ENCODE results near the gene RNF11.

The RNF11 gene

DNA sequence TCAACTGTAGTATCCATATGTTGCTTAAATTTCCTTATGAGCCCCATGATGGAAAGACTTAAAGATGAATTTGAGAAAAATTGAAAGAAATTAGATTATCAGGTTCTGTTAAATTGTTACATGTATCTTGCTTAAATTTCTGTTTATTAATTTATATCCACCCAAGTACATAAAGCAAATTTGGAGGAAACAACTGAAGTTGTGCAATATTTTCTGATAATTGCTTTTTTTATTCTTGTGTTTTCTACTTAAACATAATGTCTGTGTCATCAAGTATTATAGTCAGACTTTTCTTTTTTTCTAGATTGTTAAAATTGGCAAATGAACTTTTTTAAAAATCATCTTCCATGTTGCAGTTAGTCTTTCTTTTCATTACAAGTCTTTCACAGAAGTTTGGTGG lies 36.8 kb downstream of the RNF11 start:
- H3K4me1 ChIP-seq (ENCODE audit: control insufficient read depth, insufficient read depth, low read length) = no peaks in the 10 kb centered on the region
- H3K36me3 ChIP-seq (ENCODE audit: control insufficient read depth, insufficient read depth, low read length) = no peaks in the 10 kb centered on the region
- no peaks in the 10 kb centered on the region for H3K9me3 ChIP-seq (ENCODE audit: control insufficient read depth, low read length)

DNA sequence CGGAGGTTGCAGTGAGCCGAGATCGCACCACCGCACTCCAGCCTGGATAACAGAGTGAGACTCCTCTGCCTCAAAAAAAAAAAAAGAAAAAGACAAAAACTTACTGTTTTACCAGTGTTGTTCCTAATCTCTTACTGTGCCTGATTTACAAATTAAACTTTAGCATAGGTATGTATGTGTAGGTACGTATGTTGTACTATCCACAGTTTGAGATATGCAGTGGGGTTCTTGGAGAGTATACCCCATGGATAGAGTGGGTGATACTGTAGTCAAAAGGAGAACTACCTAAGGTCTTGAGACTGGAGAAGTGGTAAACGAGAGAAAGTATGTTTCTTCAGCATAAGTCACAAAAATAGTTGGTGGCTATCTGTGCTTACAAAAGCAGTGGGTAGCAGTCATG lies 38.6 kb downstream of the RNF11 start:
- H3K27me3 ChIP-seq (ENCODE audit: control insufficient read depth, insufficient read depth, low read length) = no peaks in the 10 kb centered on the region
- H3K4me3 ChIP-seq (ENCODE audit: low read length) = no peak overlapping the region
- no peak overlapping the region for H3K9ac ChIP-seq (ENCODE audit: low read length)
- H3K9me3 ChIP-seq (ENCODE audit: control insufficient read depth, low read length) = no peaks in the 10 kb centered on the region
- no peaks in the 10 kb centered on the region for H3K36me3 ChIP-seq (ENCODE audit: control insufficient read depth, insufficient read depth, low read length)
- no peaks in the 10 kb centered on the region for H3K4me1 ChIP-seq (ENCODE audit: control insufficient read depth, insufficient read depth, low read length)

More for the DNA sequence above, 36.8 kb downstream of the RNF11 start:
- no peaks in the 10 kb centered on the region for H3K27me3 ChIP-seq (ENCODE audit: control insufficient read depth, insufficient read depth, low read length)
- no peak overlapping the region for H3K9ac ChIP-seq (ENCODE audit: low read length)
- H3K4me3 ChIP-seq (ENCODE audit: low read length) = no peak overlapping the region

DNA sequence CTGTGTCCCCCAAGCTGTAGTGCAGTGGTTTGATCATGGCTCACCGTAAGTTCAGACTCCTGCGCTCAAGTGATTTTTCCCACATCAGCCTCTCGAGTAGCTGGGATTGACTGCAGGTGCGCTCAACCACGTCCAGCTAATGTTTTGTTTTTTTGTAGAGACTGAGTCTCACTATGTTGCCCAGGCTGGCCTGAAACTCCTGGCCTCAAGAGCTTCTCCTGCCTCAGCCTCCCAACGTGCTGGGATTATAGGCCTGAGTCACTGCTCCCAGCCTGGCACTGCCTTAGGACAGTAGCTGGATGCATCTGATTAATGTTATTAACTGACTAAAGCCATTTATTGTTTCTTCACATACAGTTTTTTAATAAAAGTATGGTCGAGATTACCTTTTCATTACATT lies 40.2 kb downstream of the RNF11 start:
- Histone ChIP-seq H3K4me1 (ENCODE audit: control insufficient read depth, insufficient read depth, low read length) (no peaks in the 10 kb centered on the region), H3K9me3 (ENCODE audit: control insufficient read depth, low read length) (no peaks in the 10 kb centered on the region), H3K36me3 (ENCODE audit: control insufficient read depth, insufficient read depth, low read length) (no peaks in the 10 kb centered on the region), H3K27me3 (ENCODE audit: control insufficient read depth, insufficient read depth, low read length) (no peaks in the 10 kb centered on the region), H3K4me3 (ENCODE audit: low read length) (no peak overlapping the region), H3K9ac (ENCODE audit: low read length) (no peak overlapping the region)

GRCh38 chr1:51280321-51280978 lies 44.4 kb downstream of the RNF11 start:
- no peaks in the 10 kb centered on the region for H3K36me3 ChIP-seq (ENCODE audit: control insufficient read depth, insufficient read depth, low read length)
- H3K4me1 ChIP-seq (ENCODE audit: control insufficient read depth, insufficient read depth, low read length) = peaks cover 16% of the 10 kb centered on the region
- H3K4me3 ChIP-seq (ENCODE audit: low read length) = no peak overlapping the region
- no peaks in the 10 kb centered on the region for H3K9me3 ChIP-seq (ENCODE audit: control insufficient read depth, low read length)
- H3K27me3 ChIP-seq (ENCODE audit: control insufficient read depth, insufficient read depth, low read length) = no peaks in the 10 kb centered on the region
- no peak overlapping the region for H3K9ac ChIP-seq (ENCODE audit: low read length)

- H3K9me3 ChIP-seq (ENCODE audit: control insufficient read depth, low read length) = no peaks in the 10 kb centered on the region
- H3K36me3 ChIP-seq (ENCODE audit: control insufficient read depth, insufficient read depth, low read length) = peaks cover 3% of the 10 kb centered on the region
- no peaks in the 10 kb centered on the region for H3K27me3 ChIP-seq (ENCODE audit: control insufficient read depth, insufficient read depth, low read length)
- no peak overlapping the region for H3K4me3 ChIP-seq (ENCODE audit: low read length)
- H3K9ac ChIP-seq (ENCODE audit: low read length) = no peak overlapping the region
- H3K4me1 ChIP-seq (ENCODE audit: control insufficient read depth, insufficient read depth, low read length) = peaks cover 16% of the 10 kb centered on the region
These were observed 45.7 kb downstream of the RNF11 start for GRCh38 chr1:51281807-51282206.

DNA sequence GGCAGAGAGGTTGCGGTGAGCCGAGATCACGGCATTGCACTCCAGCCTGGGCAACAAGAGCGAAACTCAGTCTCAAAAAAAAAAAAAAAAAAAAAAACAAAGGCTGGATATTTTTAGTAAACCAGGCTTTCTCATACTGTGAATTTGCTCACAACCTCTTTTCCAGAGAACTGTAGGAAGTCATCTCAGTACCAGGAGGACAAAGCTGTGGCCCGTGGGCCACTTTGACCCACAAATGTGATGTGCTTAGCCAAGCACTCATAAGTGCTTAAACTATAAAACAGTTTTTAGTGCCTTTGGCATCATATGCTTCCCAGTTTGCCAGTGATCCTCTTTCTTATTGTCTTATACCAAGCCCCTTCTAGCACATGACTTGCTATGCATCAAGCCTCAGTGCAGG lies 46.5 kb downstream of the RNF11 start:
- no peak overlapping the region for H3K9ac ChIP-seq (ENCODE audit: low read length)
- peaks cover 16% of the 10 kb centered on the region for H3K4me1 ChIP-seq (ENCODE audit: control insufficient read depth, insufficient read depth, low read length)
- no peak overlapping the region for H3K4me3 ChIP-seq (ENCODE audit: low read length)
- peaks cover 4% of the 10 kb centered on the region for H3K36me3 ChIP-seq (ENCODE audit: control insufficient read depth, insufficient read depth, low read length)
- no peaks in the 10 kb centered on the region for H3K9me3 ChIP-seq (ENCODE audit: control insufficient read depth, low read length)
- no peaks in the 10 kb centered on the region for H3K27me3 ChIP-seq (ENCODE audit: control insufficient read depth, insufficient read depth, low read length)

DNA sequence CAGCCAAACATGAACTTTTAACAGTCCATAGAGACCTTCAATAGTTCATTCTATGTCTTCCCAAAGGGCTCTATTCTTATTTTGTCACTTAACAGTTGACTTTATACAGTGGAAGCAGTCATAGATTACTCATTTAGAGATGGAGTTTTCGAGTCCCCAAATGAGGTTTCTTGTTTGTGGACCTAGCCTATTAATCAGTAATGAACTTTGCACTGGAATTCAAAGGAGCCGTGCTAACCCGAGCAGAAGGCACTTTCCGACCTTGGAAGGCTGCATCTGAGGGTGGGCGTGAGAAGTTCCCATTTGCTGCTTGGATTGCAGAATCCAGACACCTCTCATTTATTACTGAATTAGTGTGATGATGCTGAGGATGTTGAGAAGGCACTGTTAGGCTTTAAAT lies 47.9 kb downstream of the RNF11 start:
- H3K27me3 ChIP-seq (ENCODE audit: control insufficient read depth, insufficient read depth, low read length) = no peaks in the 10 kb centered on the region
- H3K4me3 ChIP-seq (ENCODE audit: low read length) = no peak overlapping the region
- no peak overlapping the region for H3K9ac ChIP-seq (ENCODE audit: low read length)
- H3K36me3 ChIP-seq (ENCODE audit: control insufficient read depth, insufficient read depth, low read length) = peaks cover 10% of the 10 kb centered on the region
- H3K9me3 ChIP-seq (ENCODE audit: control insufficient read depth, low read length) = no peaks in the 10 kb centered on the region
- H3K4me1 ChIP-seq (ENCODE audit: control insufficient read depth, insufficient read depth, low read length) = peaks cover 16% of the 10 kb centered on the region

GRCh38 chr1:51284487-51284954 lies 48.4 kb downstream of the RNF11 start:
- Histone ChIP-seq H3K9me3 (ENCODE audit: control insufficient read depth, low read length) (no peaks in the 10 kb centered on the region), H3K36me3 (ENCODE audit: control insufficient read depth, insufficient read depth, low read length) (peaks cover 10% of the 10 kb centered on the region), H3K27me3 (ENCODE audit: control insufficient read depth, insufficient read depth, low read length) (no peaks in the 10 kb centered on the region), H3K9ac (ENCODE audit: low read length) (no peak overlapping the region), H3K4me3 (ENCODE audit: low read length) (no peak overlapping the region), H3K4me1 (ENCODE audit: control insufficient read depth, insufficient read depth, low read length) (peaks cover 16% of the 10 kb centered on the region)

DNA sequence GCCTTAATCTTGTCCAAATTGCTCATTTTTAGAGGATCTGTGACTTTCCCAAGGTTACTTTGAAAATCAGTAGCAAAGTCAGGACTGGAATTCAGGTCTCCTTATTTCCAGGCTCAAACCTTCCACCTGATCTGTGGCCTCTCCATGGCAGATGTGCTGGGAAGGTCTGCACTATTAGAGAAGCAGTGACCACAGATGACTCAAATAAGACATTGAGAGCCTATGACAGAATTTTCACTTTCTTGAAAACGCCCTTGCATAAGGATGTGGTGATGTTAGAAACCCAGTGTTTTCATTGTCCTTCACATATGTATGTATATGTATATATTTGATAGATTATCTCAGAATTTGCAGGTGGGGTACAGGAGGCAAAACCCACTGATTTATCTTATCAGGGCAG lies 49.0 kb downstream of the RNF11 start:
- H3K4me1 ChIP-seq (ENCODE audit: control insufficient read depth, insufficient read depth, low read length) = peaks cover 16% of the 10 kb centered on the region
- H3K9ac ChIP-seq (ENCODE audit: low read length) = no peak overlapping the region
- no peaks in the 10 kb centered on the region for H3K9me3 ChIP-seq (ENCODE audit: control insufficient read depth, low read length)
- no peaks in the 10 kb centered on the region for H3K27me3 ChIP-seq (ENCODE audit: control insufficient read depth, insufficient read depth, low read length)
- peaks cover 10% of the 10 kb centered on the region for H3K36me3 ChIP-seq (ENCODE audit: control insufficient read depth, insufficient read depth, low read length)
- no peak overlapping the region for H3K4me3 ChIP-seq (ENCODE audit: low read length)

GRCh38 chr1:51287966-51288365 lies 51.9 kb downstream of the RNF11 start:
- Histone ChIP-seq H3K36me3 (ENCODE audit: control insufficient read depth, insufficient read depth, low read length) (peaks cover 10% of the 10 kb centered on the region), H3K4me1 (ENCODE audit: control insufficient read depth, insufficient read depth, low read length) (peaks cover 16% of the 10 kb centered on the region), H3K27me3 (ENCODE audit: control insufficient read depth, insufficient read depth, low read length) (no peaks in the 10 kb centered on the region), H3K9ac (ENCODE audit: low read length) (no peak overlapping the region), H3K4me3 (ENCODE audit: low read length) (no peak overlapping the region), H3K9me3 (ENCODE audit: control insufficient read depth, low read length) (no peaks in the 10 kb centered on the region)

DNA sequence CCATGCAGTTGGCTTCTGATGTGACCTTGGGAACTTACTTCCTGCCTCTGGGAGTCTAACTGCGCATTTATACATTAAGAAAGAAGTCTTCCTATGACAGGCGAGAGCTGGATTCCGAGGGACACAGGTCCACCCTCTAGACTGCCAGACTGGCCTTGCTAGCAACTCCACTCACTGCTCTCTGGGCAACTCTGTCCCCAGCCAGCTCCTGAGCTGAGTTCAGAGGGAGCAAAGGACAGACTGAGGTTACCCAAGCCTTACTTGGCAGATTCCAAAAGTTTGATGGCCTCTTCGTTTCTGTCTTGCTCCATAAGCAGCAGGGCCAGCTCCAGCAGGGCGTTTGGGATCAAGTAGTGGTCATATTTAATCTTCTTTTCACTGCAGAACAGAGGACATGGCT lies 52.5 kb downstream of the RNF11 start:
- Histone ChIP-seq H3K9me3 (ENCODE audit: control insufficient read depth, low read length) (no peaks in the 10 kb centered on the region), H3K9ac (ENCODE audit: low read length) (no peak overlapping the region), H3K27me3 (ENCODE audit: control insufficient read depth, insufficient read depth, low read length) (no peaks in the 10 kb centered on the region), H3K36me3 (ENCODE audit: control insufficient read depth, insufficient read depth, low read length) (peaks cover 10% of the 10 kb centered on the region), H3K4me3 (ENCODE audit: low read length) (no peak overlapping the region), H3K4me1 (ENCODE audit: control insufficient read depth, insufficient read depth, low read length) (peaks cover 15% of the 10 kb centered on the region)

DNA sequence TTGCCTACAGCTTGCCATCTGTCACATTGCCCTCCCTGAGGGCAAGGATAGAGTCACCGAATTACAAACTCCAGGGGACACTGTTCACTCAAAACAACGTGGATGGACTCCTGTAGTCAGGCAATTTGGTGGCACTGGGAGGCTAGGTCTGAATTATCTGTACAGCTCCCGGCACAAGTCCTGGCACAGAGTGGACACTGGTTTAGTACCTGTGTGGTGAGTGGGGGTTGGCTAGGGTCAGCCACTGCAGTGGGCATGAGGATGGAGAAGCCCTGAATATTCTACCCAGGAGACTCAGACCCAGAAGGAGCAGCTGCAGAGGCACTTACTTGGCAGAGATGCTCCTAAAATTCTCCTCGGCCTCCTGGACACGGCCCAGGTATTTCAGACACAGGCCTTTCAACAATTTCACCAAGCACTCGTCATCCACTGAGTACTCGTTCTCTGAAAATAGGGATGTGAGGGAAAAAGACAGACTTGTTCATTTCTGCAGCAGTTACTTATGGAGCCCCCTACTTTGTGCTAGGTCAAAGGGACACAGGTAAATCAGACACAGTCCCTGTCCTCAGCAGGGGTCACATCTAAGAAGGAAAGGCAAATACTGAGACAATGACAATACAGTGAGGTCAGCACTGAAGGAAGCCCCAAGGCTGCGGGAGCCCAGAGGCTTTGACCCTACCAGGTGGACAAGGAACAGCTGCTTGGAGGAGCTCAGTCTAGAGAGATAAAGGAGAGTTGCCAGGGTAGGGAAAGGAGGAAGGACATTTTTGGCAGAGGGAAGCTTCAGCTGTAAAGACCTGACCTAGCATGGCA lies 53.8 kb downstream of the RNF11 start:
- Histone ChIP-seq H3K9me3 (ENCODE audit: control insufficient read depth, low read length) (no peaks in the 10 kb centered on the region), H3K4me3 (ENCODE audit: low read length) (no peak overlapping the region), H3K4me1 (ENCODE audit: control insufficient read depth, insufficient read depth, low read length) (peaks cover 4% of the 10 kb centered on the region), H3K9ac (ENCODE audit: low read length) (no peak overlapping the region), H3K36me3 (ENCODE audit: control insufficient read depth, insufficient read depth, low read length) (peaks cover 10% of the 10 kb centered on the region), H3K27me3 (ENCODE audit: control insufficient read depth, insufficient read depth, low read length) (no peaks in the 10 kb centered on the region)
